AG09319 (cell line): ENCODE data around the gene SH2B3.

Source experiments
- DNase-seq: peaks from one replicate; pipeline ENCODE4 v3.0.0-alpha.2; 2010; ENCODE audit warnings: low read depth; ENCODE audit errors: extremely low read depth
- TF ChIP-seq, protein P1 (sequence below): IDR thresholded peaks from 2 replicates; pipeline ENCODE4 v1.5.1; 2011; ENCODE audit warnings: low read depth, mild to moderate bottlenecking, inconsistent platforms, low read length, moderate library complexity

The SH2B3 gene

DNA sequence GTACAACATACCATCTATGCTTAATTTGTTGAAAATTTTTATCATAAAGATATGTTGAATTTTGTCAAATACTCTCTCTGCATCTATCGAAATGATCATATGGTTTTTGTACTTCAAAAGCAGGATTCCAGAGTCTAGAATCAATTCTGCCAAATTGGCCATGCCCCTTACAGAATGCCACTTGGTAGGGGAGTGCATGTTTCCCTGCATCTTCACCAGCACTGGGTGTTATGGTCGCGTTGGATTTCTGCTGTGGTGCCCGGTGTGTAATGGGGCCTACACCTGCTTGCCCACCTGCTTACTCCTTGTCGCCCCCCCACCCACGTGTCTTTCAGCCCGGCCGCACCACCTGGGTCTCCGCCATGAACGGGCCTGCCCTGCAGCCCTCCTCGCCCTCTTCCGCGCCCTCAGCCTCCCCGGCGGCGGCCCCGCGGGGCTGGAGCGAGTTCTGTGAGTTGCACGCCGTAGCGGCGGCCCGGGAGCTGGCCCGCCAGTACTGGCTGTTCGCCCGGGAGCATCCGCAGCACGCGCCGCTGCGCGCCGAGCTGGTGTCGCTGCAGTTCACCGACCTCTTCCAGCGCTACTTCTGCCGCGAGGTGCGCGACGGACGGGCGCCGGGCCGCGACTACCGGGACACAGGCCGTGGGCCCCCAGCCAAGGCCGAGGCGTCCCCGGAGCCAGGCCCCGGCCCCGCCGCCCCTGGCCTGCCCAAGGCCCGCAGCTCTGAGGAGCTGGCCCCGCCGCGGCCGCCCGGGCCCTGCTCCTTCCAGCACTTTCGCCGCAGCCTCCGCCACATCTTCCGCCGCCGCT, 12.3 kb downstream of the SH2B3 start:
- TF ChIP-seq, protein P1, sequence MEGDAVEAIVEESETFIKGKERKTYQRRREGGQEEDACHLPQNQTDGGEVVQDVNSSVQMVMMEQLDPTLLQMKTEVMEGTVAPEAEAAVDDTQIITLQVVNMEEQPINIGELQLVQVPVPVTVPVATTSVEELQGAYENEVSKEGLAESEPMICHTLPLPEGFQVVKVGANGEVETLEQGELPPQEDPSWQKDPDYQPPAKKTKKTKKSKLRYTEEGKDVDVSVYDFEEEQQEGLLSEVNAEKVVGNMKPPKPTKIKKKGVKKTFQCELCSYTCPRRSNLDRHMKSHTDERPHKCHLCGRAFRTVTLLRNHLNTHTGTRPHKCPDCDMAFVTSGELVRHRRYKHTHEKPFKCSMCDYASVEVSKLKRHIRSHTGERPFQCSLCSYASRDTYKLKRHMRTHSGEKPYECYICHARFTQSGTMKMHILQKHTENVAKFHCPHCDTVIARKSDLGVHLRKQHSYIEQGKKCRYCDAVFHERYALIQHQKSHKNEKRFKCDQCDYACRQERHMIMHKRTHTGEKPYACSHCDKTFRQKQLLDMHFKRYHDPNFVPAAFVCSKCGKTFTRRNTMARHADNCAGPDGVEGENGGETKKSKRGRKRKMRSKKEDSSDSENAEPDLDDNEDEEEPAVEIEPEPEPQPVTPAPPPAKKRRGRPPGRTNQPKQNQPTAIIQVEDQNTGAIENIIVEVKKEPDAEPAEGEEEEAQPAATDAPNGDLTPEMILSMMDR, result no peak
- DNase-seq, result no peak

DNA sequence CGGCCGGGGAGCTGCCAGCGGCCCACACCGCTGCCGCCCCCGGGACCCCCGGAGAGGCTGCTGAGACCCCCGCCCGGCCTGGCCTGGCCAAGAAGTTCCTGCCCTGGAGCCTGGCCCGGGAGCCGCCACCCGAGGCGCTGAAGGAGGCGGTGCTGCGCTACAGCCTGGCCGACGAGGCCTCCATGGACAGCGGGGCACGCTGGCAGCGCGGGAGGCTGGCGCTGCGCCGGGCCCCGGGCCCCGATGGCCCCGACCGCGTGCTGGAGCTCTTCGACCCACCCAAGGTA, 12.8 kb downstream of the SH2B3 start:
- DNase-seq, result no peak
- TF ChIP-seq, protein P1, result no peak

DNA sequence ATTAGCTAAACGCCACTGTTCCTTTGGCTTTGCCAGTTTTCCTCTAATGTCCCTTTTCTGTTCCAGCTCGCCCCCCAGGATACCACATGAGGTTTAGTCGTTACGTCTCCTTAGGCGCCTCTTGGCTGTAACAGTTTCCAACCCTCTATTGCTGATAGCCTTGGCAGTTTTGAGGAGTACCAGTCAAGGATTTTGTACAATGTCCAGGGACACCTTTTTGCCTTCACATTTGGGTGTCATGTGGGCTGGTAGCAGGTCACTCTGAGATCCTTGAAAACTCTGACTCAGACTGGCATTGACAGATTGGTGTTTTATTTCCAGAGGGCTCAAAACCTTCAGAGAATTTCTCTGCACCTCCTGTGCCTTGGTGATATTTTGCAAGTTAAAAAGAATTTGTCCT, 14.1 kb downstream of the SH2B3 start:
- TF ChIP-seq, protein P1, result no peak
- DNase-seq, result no peak

GRCh38 chr12:111420494-111420893, 14.8 kb downstream of the SH2B3 start:
- TF ChIP-seq, protein P1, result no peak
- DNase-seq, result no peak

DNA sequence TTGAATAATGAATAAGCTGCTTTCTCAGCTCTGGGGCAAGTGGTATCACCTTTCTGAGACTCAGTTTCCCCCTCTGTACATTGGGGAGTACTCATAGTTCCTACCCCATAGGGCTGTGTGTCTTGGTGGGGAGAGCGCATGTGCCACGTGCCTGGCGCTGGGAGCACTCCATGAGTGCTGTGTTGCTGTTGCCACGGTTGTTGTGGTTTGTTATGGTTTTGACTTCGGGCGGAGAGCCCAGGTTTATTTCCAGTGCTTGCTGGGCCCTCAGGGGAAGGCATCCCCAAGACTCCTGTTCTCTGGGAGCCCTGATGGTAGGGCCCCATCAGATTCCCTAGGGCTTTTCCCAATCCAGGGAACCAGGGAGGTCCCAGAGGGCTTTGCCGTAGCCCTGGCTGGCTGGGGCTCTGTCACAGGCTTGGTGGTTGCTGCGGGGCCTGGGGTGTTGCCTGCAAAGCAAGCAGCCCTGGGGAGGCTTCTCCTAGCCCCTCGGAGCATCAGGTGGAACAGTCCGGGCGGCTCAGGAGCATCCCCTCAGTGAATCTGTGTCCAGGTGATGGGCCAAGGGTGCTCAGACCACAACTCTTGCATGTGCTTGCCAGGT, 18.6 kb downstream of the SH2B3 start:
- TF ChIP-seq, protein P1, result no peak
- no peak for DNase-seq

GRCh38 chr12:111424793-111425251, 19.1 kb downstream of the SH2B3 start:
- DNase-seq, result no peak
- TF ChIP-seq, protein P1, result no peak

GRCh38 chr12:111425655-111426054, 19.9 kb downstream of the SH2B3 start:
- no peak for DNase-seq
- TF ChIP-seq, protein P1, result no peak
